Peyer's patch (tissue), 4 donors: Measurements from ENCODE around the gene EID2B.

ENCODE experiments used
- CTCF ChIP-seq, 6 experiments: fragments of 450-650 bp in 4 of 6; fragments of 200-600 bp in 2 of 6; sonication (generic) in 1 of 6; IDR thresholded peaks; one replicate each; pipeline ENCODE4 v1.5.1; 2017 to 2019; ENCODE audit warnings: antibody characterized with exemption in 6 of 6, mild to moderate bottlenecking in 3 of 6, moderate library complexity in 1 of 6
- POLR2A ChIP-seq, 2 donors: fragments of 450-650 bp; IDR thresholded peaks; one replicate each; pipeline ENCODE4 v1.5.1; 2017; ENCODE audit warnings: antibody characterized with exemption in 2 of 2, mild to moderate bottlenecking in 2 of 2, moderate library complexity in 2 of 2

GRCh38 chr19:39525205-39525604 is 7.4 kb downstream of the EID2B start:
- TF ChIP-seq CTCF (IDR thresholded peaks at IDR 0.05) (no peak), POLR2A (IDR thresholded peaks at IDR 0.05) (no peak)
